HEK293 (cell line): Measurements from ENCODE around the gene ALDOC.

ENCODE experiments used
- MZF1 ChIP-seq: fragments of 450-650 bp; formaldehyde crosslinking; IDR thresholded peaks from 2 replicates; pipeline ENCODE4 v1.5.1; 2017; ENCODE audit warnings: missing biosample characterization, missing genetic modification characterization, borderline replicate concordance
- TRIM28 ChIP-seq: IDR thresholded peaks from 2 replicates; pipeline ENCODE4 v1.6.1; 2011; ENCODE audit warnings: low read length, control low read depth, borderline replicate concordance
- ZEB2 ChIP-seq: fragments of 450-650 bp; formaldehyde crosslinking; IDR thresholded peaks from 2 replicates; pipeline ENCODE4 v1.5.1; 2016; ENCODE audit warnings: missing biosample characterization, missing genetic modification characterization
- ZNF549 ChIP-seq: fragments of 450-650 bp; IDR thresholded peaks from 2 replicates; pipeline ENCODE4 v1.5.1; 2018; ENCODE audit warnings: missing biosample characterization, missing genetic modification characterization, mild to moderate bottlenecking, inconsistent platforms, moderate library complexity
- TF ChIP-seq, protein P1 (sequence below): fragments of 450-650 bp; formaldehyde crosslinking; IDR thresholded peaks from 2 replicates; pipeline ENCODE4 v1.5.1; 2016; ENCODE audit warnings: missing biosample characterization, missing genetic modification characterization
- TF ChIP-seq, protein P2 (sequence below): fragments of 450-650 bp; formaldehyde crosslinking; IDR thresholded peaks from 2 replicates; pipeline ENCODE4 v1.5.1; 2016; ENCODE audit warnings: missing biosample characterization, missing genetic modification characterization

DNA sequence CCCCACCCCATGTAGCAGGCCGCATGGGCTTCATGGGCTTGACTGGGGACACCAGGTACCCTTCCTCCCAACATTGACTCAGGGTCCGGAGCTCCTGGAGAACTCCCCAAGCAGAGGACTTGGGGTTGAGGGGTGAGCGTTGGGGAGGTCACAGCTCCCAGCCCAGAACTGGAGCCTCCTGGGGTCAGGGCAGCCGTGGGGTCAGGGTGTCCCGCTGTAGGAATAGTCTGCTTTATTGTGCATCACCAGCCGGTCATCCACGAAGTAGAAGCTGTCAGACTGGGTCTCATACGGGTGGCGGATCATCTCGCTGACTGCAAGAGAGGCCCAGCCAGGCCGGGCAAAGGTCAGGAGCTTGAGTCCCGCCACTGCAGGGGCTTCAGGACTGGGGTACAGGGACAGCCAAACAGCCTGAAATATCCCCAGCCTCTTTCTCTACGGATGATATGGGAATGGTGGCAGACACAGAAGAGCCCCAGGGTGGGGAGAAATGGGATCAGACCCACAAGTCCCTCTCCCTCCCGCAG, 29.5 kb downstream of the ALDOC start:
- TF ChIP-seq, protein P1, sequence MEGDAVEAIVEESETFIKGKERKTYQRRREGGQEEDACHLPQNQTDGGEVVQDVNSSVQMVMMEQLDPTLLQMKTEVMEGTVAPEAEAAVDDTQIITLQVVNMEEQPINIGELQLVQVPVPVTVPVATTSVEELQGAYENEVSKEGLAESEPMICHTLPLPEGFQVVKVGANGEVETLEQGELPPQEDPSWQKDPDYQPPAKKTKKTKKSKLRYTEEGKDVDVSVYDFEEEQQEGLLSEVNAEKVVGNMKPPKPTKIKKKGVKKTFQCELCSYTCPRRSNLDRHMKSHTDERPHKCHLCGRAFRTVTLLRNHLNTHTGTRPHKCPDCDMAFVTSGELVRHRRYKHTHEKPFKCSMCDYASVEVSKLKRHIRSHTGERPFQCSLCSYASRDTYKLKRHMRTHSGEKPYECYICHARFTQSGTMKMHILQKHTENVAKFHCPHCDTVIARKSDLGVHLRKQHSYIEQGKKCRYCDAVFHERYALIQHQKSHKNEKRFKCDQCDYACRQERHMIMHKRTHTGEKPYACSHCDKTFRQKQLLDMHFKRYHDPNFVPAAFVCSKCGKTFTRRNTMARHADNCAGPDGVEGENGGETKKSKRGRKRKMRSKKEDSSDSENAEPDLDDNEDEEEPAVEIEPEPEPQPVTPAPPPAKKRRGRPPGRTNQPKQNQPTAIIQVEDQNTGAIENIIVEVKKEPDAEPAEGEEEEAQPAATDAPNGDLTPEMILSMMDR, result no peak
- TF ChIP-seq, protein P2, sequence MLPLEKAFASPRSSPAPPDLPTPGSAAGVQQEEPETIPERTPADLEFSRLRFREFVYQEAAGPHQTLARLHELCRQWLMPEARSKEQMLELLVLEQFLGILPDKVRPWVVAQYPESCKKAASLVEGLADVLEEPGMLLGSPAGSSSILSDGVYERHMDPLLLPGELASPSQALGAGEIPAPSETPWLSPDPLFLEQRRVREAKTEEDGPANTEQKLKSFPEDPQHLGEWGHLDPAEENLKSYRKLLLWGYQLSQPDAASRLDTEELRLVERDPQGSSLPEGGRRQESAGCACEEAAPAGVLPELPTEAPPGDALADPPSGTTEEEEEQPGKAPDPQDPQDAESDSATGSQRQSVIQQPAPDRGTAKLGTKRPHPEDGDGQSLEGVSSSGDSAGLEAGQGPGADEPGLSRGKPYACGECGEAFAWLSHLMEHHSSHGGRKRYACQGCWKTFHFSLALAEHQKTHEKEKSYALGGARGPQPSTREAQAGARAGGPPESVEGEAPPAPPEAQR (tag by site-specific recombination), result no peak
- TF ChIP-seq ZEB2 (tag by site-specific recombination) (no peak), MZF1 (tag by site-specific recombination) (no peak), TRIM28 (no peak), ZNF549 (tag by site-specific recombination) (no peak)
